DOHH2 (cell line): ENCODE results near the gene C4B.
"Not testable (repeated sequence)": the region's sequence is repeated elsewhere in the genome, so short reads cannot be mapped to it uniquely, and the experiment has no call there.

Experiments
- H3F3A ChIP-seq: fragments of 200-600 bp; sonication (generic), shearing (Covaris generic); 2 replicates; pipeline ENCODE4 v1.6.0; 2016; ENCODE audit warnings: antibody characterized with exemption, mild to moderate bottlenecking; ENCODE audit not compliant: control insufficient read depth, insufficient read depth
- H3K27ac ChIP-seq: fragments of 200-600 bp; sonication (generic); 2 replicates; pipeline ENCODE4 v1.5.1; 2014; ENCODE audit warnings: low read depth, mild to moderate bottlenecking, low read length, moderate library complexity
- H3K27me3 ChIP-seq: fragments of 200-600 bp; sonication (generic); 2 replicates; pipeline ENCODE4 v1.6.1; 2014; ENCODE audit warnings: mild to moderate bottlenecking, low read length, mixed read lengths; ENCODE audit not compliant: control insufficient read depth
- H3K36me3 ChIP-seq: fragments of 200-600 bp; sonication (generic); 2 replicates; pipeline ENCODE4 v1.6.1; 2014; ENCODE audit warnings: mild to moderate bottlenecking, low read length, moderate library complexity, mixed read lengths; ENCODE audit not compliant: control insufficient read depth
- H3K4me1 ChIP-seq: fragments of 200-600 bp; sonication (generic); 2 replicates; pipeline ENCODE4 v1.6.1; 2014; ENCODE audit warnings: mild to moderate bottlenecking, low read length, mixed read lengths; ENCODE audit not compliant: control insufficient read depth
- H3K4me2 ChIP-seq: fragments of 200-600 bp; sonication (generic); 2 replicates; pipeline ENCODE4 v1.6.0; 2014; ENCODE audit warnings: mild to moderate bottlenecking, low read length, moderate library complexity
- H3K4me3 ChIP-seq: fragments of 200-600 bp; sonication (generic); 2 replicates; pipeline ENCODE4 v1.5.1; 2014; ENCODE audit warnings: mild to moderate bottlenecking, low read length, mixed read lengths
- H3K79me2 ChIP-seq: fragments of 200-600 bp; sonication (generic); 2 replicates; pipeline ENCODE4 v1.6.1; 2014; ENCODE audit warnings: mild to moderate bottlenecking, low read length, mixed read lengths; ENCODE audit not compliant: control insufficient read depth
- H3K9me2 ChIP-seq: fragments of 200-600 bp; sonication (generic); replicated peaks from 2 replicates; pipeline ENCODE4 v1.6.1; 2014; ENCODE audit warnings: mild to moderate bottlenecking, low read length, mixed read lengths; ENCODE audit not compliant: control insufficient read depth
- H3K9me3 ChIP-seq: fragments of 200-600 bp; sonication (generic); 2 replicates; pipeline ENCODE4 v1.6.1; 2014; ENCODE audit warnings: antibody characterized with exemption, low read length, mixed read lengths; ENCODE audit not compliant: control insufficient read depth, insufficient read depth
- H4K20me1 ChIP-seq: fragments of 200-600 bp; sonication (generic); 2 replicates; pipeline ENCODE4 v1.6.0; 2014; ENCODE audit warnings: low read depth, mild to moderate bottlenecking, antibody characterized with exemption, low read length, moderate library complexity; ENCODE audit not compliant: control insufficient read depth, insufficient read depth
- EZH2phosphoT487 ChIP-seq: fragments of 200-600 bp; sonication (generic); IDR thresholded peaks from 2 replicates; pipeline ENCODE4 v1.6.1; 2017; ENCODE audit warnings: borderline replicate concordance, mild to moderate bottlenecking, antibody characterized with exemption, low read length, moderate library complexity, mixed read lengths
- TF ChIP-seq, protein P1 (sequence below): fragments of 200-600 bp; sonication (generic); IDR thresholded peaks from one replicate; pipeline ENCODE4 v1.5.1; 2014; ENCODE audit warnings: antibody characterized with exemption, mild to moderate bottlenecking, low read depth, low read length; ENCODE audit not compliant: poor library complexity, severe bottlenecking

Gene C4B

GRCh38 chr6:31978831-31979230 is 35.8 kb upstream of the C4B start:
- Histone ChIP-seq H3K27ac (no peak overlapping the region), H3K4me3 (no peak overlapping the region), H3K4me1 (peaks cover 7% of the 10 kb centered on the region), H4K20me1 (no peaks in the 10 kb centered on the region), H3K27me3 (no peaks in the 10 kb centered on the region), H3K9me2 (no peaks in the 10 kb centered on the region), H3K36me3 (no peaks in the 10 kb centered on the region), H3K4me2 (no peak overlapping the region), H3F3A (0 out of 2 replicates have a peak, but pooled peaks cover 3% of the 10 kb centered on the region), H3K9me3 (no peaks in the 10 kb centered on the region), H3K79me2 (peaks cover 4% of the 10 kb centered on the region)
- TF ChIP-seq, protein P1, sequence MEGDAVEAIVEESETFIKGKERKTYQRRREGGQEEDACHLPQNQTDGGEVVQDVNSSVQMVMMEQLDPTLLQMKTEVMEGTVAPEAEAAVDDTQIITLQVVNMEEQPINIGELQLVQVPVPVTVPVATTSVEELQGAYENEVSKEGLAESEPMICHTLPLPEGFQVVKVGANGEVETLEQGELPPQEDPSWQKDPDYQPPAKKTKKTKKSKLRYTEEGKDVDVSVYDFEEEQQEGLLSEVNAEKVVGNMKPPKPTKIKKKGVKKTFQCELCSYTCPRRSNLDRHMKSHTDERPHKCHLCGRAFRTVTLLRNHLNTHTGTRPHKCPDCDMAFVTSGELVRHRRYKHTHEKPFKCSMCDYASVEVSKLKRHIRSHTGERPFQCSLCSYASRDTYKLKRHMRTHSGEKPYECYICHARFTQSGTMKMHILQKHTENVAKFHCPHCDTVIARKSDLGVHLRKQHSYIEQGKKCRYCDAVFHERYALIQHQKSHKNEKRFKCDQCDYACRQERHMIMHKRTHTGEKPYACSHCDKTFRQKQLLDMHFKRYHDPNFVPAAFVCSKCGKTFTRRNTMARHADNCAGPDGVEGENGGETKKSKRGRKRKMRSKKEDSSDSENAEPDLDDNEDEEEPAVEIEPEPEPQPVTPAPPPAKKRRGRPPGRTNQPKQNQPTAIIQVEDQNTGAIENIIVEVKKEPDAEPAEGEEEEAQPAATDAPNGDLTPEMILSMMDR = no peak
- TF ChIP-seq EZH2phosphoT487 = no peak

GRCh38 chr6:31979238-31979898 is 35.2 kb upstream of the C4B start:
- Histone ChIP-seq H3K27ac (no peak overlapping the region), H3K9me3 (no peaks in the 10 kb centered on the region), H3K4me2 (no peak overlapping the region)

GRCh38 chr6:31980195-31980876 is 34.3 kb upstream of the C4B start:
- H3K9me3 ChIP-seq, H3K79me2 ChIP-seq, H3K9me2 ChIP-seq, H3K27me3 ChIP-seq, H4K20me1 ChIP-seq, H3K36me3 ChIP-seq, H3K27ac ChIP-seq, H3K4me3 ChIP-seq, H3K4me1 ChIP-seq, H3K4me2 ChIP-seq, H3F3A ChIP-seq: not testable (repeated sequence)

More at GRCh38 chr6:31979238-31979898, 35.2 kb upstream of the C4B start:
- TF ChIP-seq, protein P1 = no peak
- no peak for TF ChIP-seq EZH2phosphoT487
- no peaks in the 10 kb centered on the region for H4K20me1 ChIP-seq
- no peaks in the 10 kb centered on the region for H3K36me3 ChIP-seq
- H3F3A ChIP-seq = 0 out of 2 replicates have a peak, but pooled peaks cover 3% of the 10 kb centered on the region
- H3K27me3 ChIP-seq = no peaks in the 10 kb centered on the region
- H3K4me1 ChIP-seq = peaks cover 7% of the 10 kb centered on the region
- H3K79me2 ChIP-seq = no peaks in the 10 kb centered on the region
- H3K4me3 ChIP-seq = no peak overlapping the region
- no peaks in the 10 kb centered on the region for H3K9me2 ChIP-seq

DNA sequence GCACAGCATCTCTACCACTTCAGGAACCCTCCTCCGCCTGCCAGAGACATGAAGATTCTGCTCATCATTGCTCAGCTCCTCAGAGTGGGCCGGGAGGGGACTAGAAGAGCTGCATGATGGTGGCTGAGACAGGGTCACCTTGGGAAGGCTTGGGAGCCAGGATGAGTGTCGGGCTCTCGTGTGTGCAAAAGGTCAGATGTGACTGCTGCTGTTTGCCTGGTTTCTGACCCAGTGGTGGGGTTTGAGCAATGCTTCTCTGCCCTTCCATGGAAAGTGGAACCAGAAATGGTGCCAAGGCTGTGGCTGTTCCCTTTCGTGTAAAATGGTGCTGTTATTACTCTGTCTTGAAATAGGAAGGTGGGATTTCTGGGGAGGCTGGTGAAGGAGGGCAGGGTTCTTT is 33.6 kb upstream of the C4B start:
- H3K4me3 ChIP-seq, H3K9me3 ChIP-seq, H3K4me1 ChIP-seq: not testable (repeated sequence)

DNA sequence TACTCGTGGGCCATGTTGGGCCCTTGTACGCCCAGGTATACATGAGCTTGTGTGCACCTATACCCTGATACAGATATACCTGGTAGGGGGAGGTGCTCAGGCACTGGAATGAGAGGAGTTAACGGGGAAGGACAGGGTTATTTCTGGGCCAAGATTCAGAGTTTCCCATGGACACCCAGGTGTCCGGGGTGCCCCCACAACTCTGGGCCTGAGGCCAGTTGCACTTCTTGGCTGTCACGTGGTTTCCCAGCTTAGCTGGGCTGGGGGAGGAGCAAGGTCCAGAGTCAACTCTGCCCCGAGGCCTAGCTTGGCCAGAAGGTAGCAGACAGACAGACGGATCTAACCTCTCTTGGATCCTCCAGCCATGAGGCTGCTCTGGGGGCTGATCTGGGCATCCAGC is 32.9 kb upstream of the C4B start, which contains the start of gene C4A:
C4A (plus strand) TSS at position 314 of the 400 bp plus-strand sequence; CDS start at position 365, 51 bp downstream.
- H3K4me1 ChIP-seq, H3K27ac ChIP-seq, H3K4me2 ChIP-seq, H4K20me1 ChIP-seq, H3K79me2 ChIP-seq, H3K9me2 ChIP-seq, H3K9me3 ChIP-seq, H3K36me3 ChIP-seq, H3K4me3 ChIP-seq, H3K27me3 ChIP-seq, H3F3A ChIP-seq: not testable (repeated sequence)

More for the DNA sequence above, 33.6 kb upstream of the C4B start:
- H3K36me3 ChIP-seq, H3K9me2 ChIP-seq, H3K27me3 ChIP-seq, H3K27ac ChIP-seq, H3K4me2 ChIP-seq, H3K79me2 ChIP-seq, H3F3A ChIP-seq, H4K20me1 ChIP-seq: not testable (repeated sequence)

GRCh38 chr6:31989363-31989762 is 25.2 kb upstream of the C4B start:
- not testable (repeated sequence) for H3K27me3 ChIP-seq, H3K4me1 ChIP-seq

More at GRCh38 chr6:31989363-31989762, 25.2 kb upstream of the C4B start:
- not testable (repeated sequence) for H3F3A ChIP-seq, H3K9me3 ChIP-seq, H3K27ac ChIP-seq, H3K36me3 ChIP-seq, H3K9me2 ChIP-seq, H3K4me2 ChIP-seq, H3K79me2 ChIP-seq, H4K20me1 ChIP-seq, H3K4me3 ChIP-seq
